ENCODE measurements around the gene ARMH2. TPM values are rescaled to one million over a fixed set of nuclear protein-coding genes. Genes with fewer than 3 reads are reported as not detected.
"Not testable (repeated sequence)": the region's sequence is repeated elsewhere in the genome, so short reads cannot be mapped to it uniquely, and the experiment has no call there.

Gene ARMH2
- total RNA-seq, 1 donor = not detected

GRCh38 chr6:24761193-24761835 lies 37.4 kb downstream of the ARMH2 start:
- TF ChIP-seq, protein P1, sequence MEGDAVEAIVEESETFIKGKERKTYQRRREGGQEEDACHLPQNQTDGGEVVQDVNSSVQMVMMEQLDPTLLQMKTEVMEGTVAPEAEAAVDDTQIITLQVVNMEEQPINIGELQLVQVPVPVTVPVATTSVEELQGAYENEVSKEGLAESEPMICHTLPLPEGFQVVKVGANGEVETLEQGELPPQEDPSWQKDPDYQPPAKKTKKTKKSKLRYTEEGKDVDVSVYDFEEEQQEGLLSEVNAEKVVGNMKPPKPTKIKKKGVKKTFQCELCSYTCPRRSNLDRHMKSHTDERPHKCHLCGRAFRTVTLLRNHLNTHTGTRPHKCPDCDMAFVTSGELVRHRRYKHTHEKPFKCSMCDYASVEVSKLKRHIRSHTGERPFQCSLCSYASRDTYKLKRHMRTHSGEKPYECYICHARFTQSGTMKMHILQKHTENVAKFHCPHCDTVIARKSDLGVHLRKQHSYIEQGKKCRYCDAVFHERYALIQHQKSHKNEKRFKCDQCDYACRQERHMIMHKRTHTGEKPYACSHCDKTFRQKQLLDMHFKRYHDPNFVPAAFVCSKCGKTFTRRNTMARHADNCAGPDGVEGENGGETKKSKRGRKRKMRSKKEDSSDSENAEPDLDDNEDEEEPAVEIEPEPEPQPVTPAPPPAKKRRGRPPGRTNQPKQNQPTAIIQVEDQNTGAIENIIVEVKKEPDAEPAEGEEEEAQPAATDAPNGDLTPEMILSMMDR (IDR thresholded peaks at IDR 0.05; ENCODE audit: insufficient read depth, low read length) = no peak
- no peak for DNase-seq (ENCODE audit: low read depth)
- H3K4me3 ChIP-seq (ENCODE audit: low read depth, low read length) = no peak overlapping the region

DNA sequence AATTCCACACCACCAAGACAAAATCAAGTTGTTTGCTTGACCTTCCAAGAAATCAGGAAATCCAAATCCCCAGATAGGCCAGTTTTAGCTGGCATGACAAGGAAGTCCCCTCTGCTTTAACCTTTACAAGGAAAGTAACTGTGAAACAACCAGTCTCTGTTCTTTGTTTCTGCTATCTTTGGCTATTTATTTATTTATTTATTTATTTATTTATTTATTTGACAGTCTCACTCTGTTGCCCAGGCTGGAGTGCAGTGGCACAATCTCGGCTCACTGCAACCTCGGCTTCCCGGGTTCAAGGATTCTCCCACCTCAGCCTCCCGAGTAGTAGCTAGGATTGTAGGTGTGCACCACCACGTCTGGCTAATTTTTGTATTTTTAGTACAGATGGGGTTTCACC lies 38.5 kb downstream of the ARMH2 start:
- H3K4me3 ChIP-seq (ENCODE audit: low read depth, low read length) = no peak overlapping the region
- no peak for DNase-seq (ENCODE audit: low read depth)
- TF ChIP-seq, protein P1 (IDR thresholded peaks at IDR 0.05; ENCODE audit: insufficient read depth, low read length) = no peak

DNA sequence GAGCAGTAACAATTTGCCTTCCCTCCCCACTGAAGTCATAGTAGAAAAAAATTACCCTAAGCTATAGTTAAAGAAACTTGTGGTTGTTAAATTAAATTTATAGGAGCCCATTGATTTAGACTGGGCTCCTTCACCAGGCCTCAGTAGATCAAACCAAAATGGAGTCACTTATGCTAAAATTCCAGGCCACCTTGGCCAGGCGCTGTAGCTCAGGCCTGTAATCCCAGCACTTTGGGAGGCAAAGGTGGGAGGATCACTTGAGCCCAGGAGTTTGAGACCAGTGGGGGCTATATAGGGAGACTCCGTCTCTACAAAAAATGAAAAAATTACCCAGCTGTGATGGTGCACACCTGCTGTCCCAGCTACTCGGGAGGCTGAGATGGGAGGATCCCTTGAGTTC lies 39.0 kb downstream of the ARMH2 start:
- H3K4me3 ChIP-seq (ENCODE audit: low read depth, low read length) = no peak overlapping the region
- no peak for DNase-seq (ENCODE audit: low read depth)
- TF ChIP-seq, protein P1 (IDR thresholded peaks at IDR 0.05; ENCODE audit: insufficient read depth, low read length) = no peak

DNA sequence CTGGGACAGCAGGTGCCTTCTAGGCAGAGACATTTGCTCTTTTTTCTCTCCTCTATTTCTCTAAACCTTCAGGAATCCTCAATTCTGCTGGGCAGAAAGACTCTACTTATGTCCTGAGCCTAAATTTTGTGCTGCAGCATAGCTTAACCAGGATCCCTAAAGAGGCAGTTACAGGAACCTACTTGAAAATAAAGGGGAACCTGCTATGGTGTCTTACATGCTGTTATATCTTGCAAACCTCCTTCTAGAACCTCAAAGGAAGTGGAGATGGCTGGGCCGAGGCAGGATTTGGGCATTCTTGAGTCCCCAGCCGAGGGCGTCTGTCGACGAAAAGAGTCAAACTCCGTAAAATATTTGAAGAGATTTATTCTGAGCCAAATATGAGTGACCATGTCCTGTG lies 41.1 kb downstream of the ARMH2 start:
- no peak overlapping the region for H3K4me3 ChIP-seq (ENCODE audit: low read depth, low read length)
- no peak for DNase-seq (ENCODE audit: low read depth)
- TF ChIP-seq, protein P1 (IDR thresholded peaks at IDR 0.05; ENCODE audit: insufficient read depth, low read length) = no peak

DNA sequence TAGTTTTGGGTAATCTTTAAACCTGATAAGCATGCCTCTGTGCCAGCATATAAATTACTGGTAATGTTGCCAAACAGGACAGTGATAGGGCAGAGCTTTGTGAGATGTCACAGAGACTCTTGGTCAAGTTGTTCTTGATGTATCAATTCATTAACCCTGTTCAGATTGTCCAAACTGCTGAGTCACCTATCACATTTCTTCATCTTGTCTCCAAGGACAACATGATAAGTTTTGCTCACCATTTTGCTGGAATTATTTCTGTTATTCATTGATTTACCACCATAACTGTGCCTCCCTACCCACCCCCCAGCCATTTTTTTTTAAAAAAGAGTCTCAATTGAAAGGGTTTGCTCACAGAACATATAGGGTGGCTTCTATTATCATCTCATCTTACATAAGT lies 43.4 kb downstream of the ARMH2 start:
- TF ChIP-seq, protein P1 (IDR thresholded peaks at IDR 0.05; ENCODE audit: insufficient read depth, low read length) = no peak
- DNase-seq (ENCODE audit: low read depth) = no peak
- no peak overlapping the region for H3K4me3 ChIP-seq (ENCODE audit: low read depth, low read length)

GRCh38 chr6:24754378-24754777 lies 44.3 kb downstream of the ARMH2 start:
- H3K4me3 ChIP-seq (ENCODE audit: low read depth, low read length); DNase-seq (ENCODE audit: low read depth): not testable (repeated sequence)

- no peak overlapping the region for H3K4me3 ChIP-seq (ENCODE audit: low read depth, low read length)
- no peak for DNase-seq (ENCODE audit: low read depth)
- TF ChIP-seq, protein P1 (IDR thresholded peaks at IDR 0.05; ENCODE audit: insufficient read depth, low read length) = no peak
Measured at GRCh38 chr6:24753545-24753944, 45.2 kb downstream of the ARMH2 start.

Measured in fibroblast of the aortic adventitia (primary cell).